ENCODE data around the gene CLEC18C.
"Not testable (repeated sequence)": the region's sequence is repeated elsewhere in the genome, so short reads cannot be mapped to it uniquely, and the experiment has no call there.

CLEC18C gene

GRCh38 chr16:70163596-70163995 lies 10.0 kb upstream of the CLEC18C start:
- DNase-seq (ENCODE audit: low spot score): no peak
- no peak for TF ChIP-seq CTCF (IDR thresholded peaks at IDR 0.05; ENCODE audit: extremely low read depth, insufficient read depth, missing control alignments)
- in situ Hi-C loops (cut with MboI; ENCODE audit: low pct_unique_long_range_greater_than_20kb, low sequenced_read_pairs, unreplicated experiment): no loop called here

- DNase-seq (ENCODE audit: low spot score); in situ Hi-C loops (cut with MboI; ENCODE audit: low pct_unique_long_range_greater_than_20kb, low sequenced_read_pairs, unreplicated experiment): not testable (repeated sequence)
These were observed 6.9 kb upstream of the CLEC18C start for GRCh38 chr16:70166688-70167087.

- in situ Hi-C loops (cut with MboI; ENCODE audit: low pct_unique_long_range_greater_than_20kb, low sequenced_read_pairs, unreplicated experiment); DNase-seq (ENCODE audit: low spot score): not testable (repeated sequence)
These were observed 329 bp downstream of the CLEC18C start for GRCh38 chr16:70173916-70174315.

GRCh38 chr16:70174387-70174932 lies 873 bp downstream of the CLEC18C start:
- DNase-seq (ENCODE audit: low spot score); in situ Hi-C loops (cut with MboI; ENCODE audit: low pct_unique_long_range_greater_than_20kb, low sequenced_read_pairs, unreplicated experiment): not testable (repeated sequence)

GRCh38 chr16:70187858-70188607 lies 14.4 kb downstream of the CLEC18C start:
- DNase-seq (ENCODE audit: low spot score); in situ Hi-C loops (cut with MboI; ENCODE audit: low pct_unique_long_range_greater_than_20kb, low sequenced_read_pairs, unreplicated experiment): not testable (repeated sequence)

GRCh38 chr16:70188608-70188915 lies 15.0 kb downstream of the CLEC18C start:
- DNase-seq (ENCODE audit: low spot score); in situ Hi-C loops (cut with MboI; ENCODE audit: low pct_unique_long_range_greater_than_20kb, low sequenced_read_pairs, unreplicated experiment): not testable (repeated sequence)

- not testable (repeated sequence) for DNase-seq (ENCODE audit: low spot score)
These were observed 17.0 kb downstream of the CLEC18C start for GRCh38 chr16:70190574-70190973.

GRCh38 chr16:70196683-70197300 lies 23.2 kb downstream of the CLEC18C start:
- in situ Hi-C loops (cut with MboI; ENCODE audit: low pct_unique_long_range_greater_than_20kb, low sequenced_read_pairs, unreplicated experiment); DNase-seq (ENCODE audit: low spot score): not testable (repeated sequence)

More at GRCh38 chr16:70190574-70190973, 17.0 kb downstream of the CLEC18C start:
- in situ Hi-C loops (cut with MboI; ENCODE audit: low pct_unique_long_range_greater_than_20kb, low sequenced_read_pairs, unreplicated experiment): not testable (repeated sequence)

GRCh38 chr16:70197611-70198010 lies 24.0 kb downstream of the CLEC18C start:
- in situ Hi-C loops (cut with MboI; ENCODE audit: low pct_unique_long_range_greater_than_20kb, low sequenced_read_pairs, unreplicated experiment): not testable (repeated sequence)

GRCh38 chr16:70198230-70198629 lies 24.6 kb downstream of the CLEC18C start:
- in situ Hi-C loops (cut with MboI; ENCODE audit: low pct_unique_long_range_greater_than_20kb, low sequenced_read_pairs, unreplicated experiment); DNase-seq (ENCODE audit: low spot score): not testable (repeated sequence)

More at GRCh38 chr16:70197611-70198010, 24.0 kb downstream of the CLEC18C start:
- not testable (repeated sequence) for DNase-seq (ENCODE audit: low spot score)

- DNase-seq (ENCODE audit: low spot score); in situ Hi-C loops (cut with MboI; ENCODE audit: low pct_unique_long_range_greater_than_20kb, low sequenced_read_pairs, unreplicated experiment): not testable (repeated sequence)
These were observed 25.1 kb downstream of the CLEC18C start for GRCh38 chr16:70198666-70199065.

GRCh38 chr16:70199170-70199569 lies 25.6 kb downstream of the CLEC18C start:
- DNase-seq (ENCODE audit: low spot score); in situ Hi-C loops (cut with MboI; ENCODE audit: low pct_unique_long_range_greater_than_20kb, low sequenced_read_pairs, unreplicated experiment): not testable (repeated sequence)

GRCh38 chr16:70200063-70200462 lies 26.5 kb downstream of the CLEC18C start:
- DNase-seq (ENCODE audit: low spot score); in situ Hi-C loops (cut with MboI; ENCODE audit: low pct_unique_long_range_greater_than_20kb, low sequenced_read_pairs, unreplicated experiment): not testable (repeated sequence)

GRCh38 chr16:70203508-70203907 lies 29.9 kb downstream of the CLEC18C start:
- DNase-seq (ENCODE audit: low spot score); in situ Hi-C loops (cut with MboI; ENCODE audit: low pct_unique_long_range_greater_than_20kb, low sequenced_read_pairs, unreplicated experiment): not testable (repeated sequence)

GRCh38 chr16:70204010-70204409 lies 30.4 kb downstream of the CLEC18C start:
- DNase-seq (ENCODE audit: low spot score); in situ Hi-C loops (cut with MboI; ENCODE audit: low pct_unique_long_range_greater_than_20kb, low sequenced_read_pairs, unreplicated experiment): not testable (repeated sequence)

GRCh38 chr16:70204668-70205405 lies 31.2 kb downstream of the CLEC18C start:
- in situ Hi-C loops (cut with MboI; ENCODE audit: low pct_unique_long_range_greater_than_20kb, low sequenced_read_pairs, unreplicated experiment); DNase-seq (ENCODE audit: low spot score): not testable (repeated sequence)

- DNase-seq (ENCODE audit: low spot score); in situ Hi-C loops (cut with MboI; ENCODE audit: low pct_unique_long_range_greater_than_20kb, low sequenced_read_pairs, unreplicated experiment): not testable (repeated sequence)
These were observed 32.8 kb downstream of the CLEC18C start for GRCh38 chr16:70206382-70206781.

Measured in GM13977 (cell line).